Measurements from ENCODE around the gene CHCHD6. TPM values are rescaled to one million over a fixed set of nuclear protein-coding genes. Genes with fewer than 3 reads are reported as not detected.

Gene CHCHD6
- total and polyA plus RNA-seq, 4 donors: 22.5 to 70.2 (median 49.7) TPM

GRCh38 chr3:126998320-126998719 is 294.3 kb downstream of the CHCHD6 start:
- WGBS (ENCODE audit: insufficient coverage): 89% methylated on average over 4 of the region's 4 CpGs
- H3K36me3 ChIP-seq (ENCODE audit: control insufficient read depth, insufficient read depth, low read length): peaks cover 88% of the 10 kb centered on the region
- no peak overlapping the region for H3K4me3 ChIP-seq (ENCODE audit: low read depth, low read length)
- no peaks in the 10 kb centered on the region for H3K27me3 ChIP-seq (ENCODE audit: control insufficient read depth, insufficient read depth, low read length)
- no peak overlapping the region for H3K27ac ChIP-seq (ENCODE audit: low read depth, low read length)
- no peak for DNase-seq (ENCODE audit: low read depth in 4 of 6, low spot score in 6 of 6)
- no peaks in the 10 kb centered on the region for H3K9me3 ChIP-seq (ENCODE audit: control insufficient read depth, insufficient read depth, low read length)
- H3K4me1 ChIP-seq (ENCODE audit: control insufficient read depth, insufficient read depth, low read length): peaks cover 71% of the 10 kb centered on the region

- no peak overlapping the region for H3K27ac ChIP-seq (ENCODE audit: low read depth, low read length)
- H3K4me1 ChIP-seq (ENCODE audit: control insufficient read depth, insufficient read depth, low read length): peaks cover 72% of the 10 kb centered on the region
- H3K27me3 ChIP-seq (ENCODE audit: control insufficient read depth, insufficient read depth, low read length): no peaks in the 10 kb centered on the region
Measured at GRCh38 chr3:126998728-126999127, 294.7 kb downstream of the CHCHD6 start.

GRCh38 chr3:126999383-126999782 is 295.3 kb downstream of the CHCHD6 start:
- peaks cover 78% of the 10 kb centered on the region for H3K36me3 ChIP-seq (ENCODE audit: control insufficient read depth, insufficient read depth, low read length)
- H3K4me3 ChIP-seq (ENCODE audit: low read depth, low read length): no peak overlapping the region
- H3K9me3 ChIP-seq (ENCODE audit: control insufficient read depth, insufficient read depth, low read length): no peaks in the 10 kb centered on the region
- no peak overlapping the region for H3K27ac ChIP-seq (ENCODE audit: low read depth, low read length)
- no peaks in the 10 kb centered on the region for H3K27me3 ChIP-seq (ENCODE audit: control insufficient read depth, insufficient read depth, low read length)
- peak in 1 of 6 donors; percentile 52 for DNase-seq (ENCODE audit: low read depth in 4 of 6, low spot score in 6 of 6)
- 54% methylated on average over 9 of the region's 15 CpGs for WGBS (ENCODE audit: insufficient coverage)
- H3K4me1 ChIP-seq (ENCODE audit: control insufficient read depth, insufficient read depth, low read length): peaks cover 72% of the 10 kb centered on the region

More at GRCh38 chr3:126998728-126999127, 294.7 kb downstream of the CHCHD6 start:
- 60% methylated on average over 1 of the region's 3 CpGs for WGBS (ENCODE audit: insufficient coverage)
- no peak overlapping the region for H3K4me3 ChIP-seq (ENCODE audit: low read depth, low read length)
- H3K9me3 ChIP-seq (ENCODE audit: control insufficient read depth, insufficient read depth, low read length): no peaks in the 10 kb centered on the region
- peaks cover 84% of the 10 kb centered on the region for H3K36me3 ChIP-seq (ENCODE audit: control insufficient read depth, insufficient read depth, low read length)
- no peak for DNase-seq (ENCODE audit: low read depth in 4 of 6, low spot score in 6 of 6)

GRCh38 chr3:127000119-127000518 is 296.1 kb downstream of the CHCHD6 start:
- Histone ChIP-seq H3K9me3 (ENCODE audit: control insufficient read depth, insufficient read depth, low read length) (no peaks in the 10 kb centered on the region), H3K36me3 (ENCODE audit: control insufficient read depth, insufficient read depth, low read length) (peaks cover 70% of the 10 kb centered on the region), H3K27me3 (ENCODE audit: control insufficient read depth, insufficient read depth, low read length) (no peaks in the 10 kb centered on the region), H3K4me3 (ENCODE audit: low read depth, low read length) (no peak overlapping the region), H3K4me1 (ENCODE audit: control insufficient read depth, insufficient read depth, low read length) (peaks cover 65% of the 10 kb centered on the region), H3K27ac (ENCODE audit: low read depth, low read length) (no peak overlapping the region)
- WGBS (ENCODE audit: insufficient coverage): 66% methylated on average over 15 of the region's 15 CpGs
- no peak for DNase-seq (ENCODE audit: low read depth in 4 of 6, low spot score in 6 of 6)

- no peak for DNase-seq (ENCODE audit: low read depth in 4 of 6, low spot score in 6 of 6)
- peaks cover 58% of the 10 kb centered on the region for H3K4me1 ChIP-seq (ENCODE audit: control insufficient read depth, insufficient read depth, low read length)
- no peaks in the 10 kb centered on the region for H3K27me3 ChIP-seq (ENCODE audit: control insufficient read depth, insufficient read depth, low read length)
- H3K9me3 ChIP-seq (ENCODE audit: control insufficient read depth, insufficient read depth, low read length): no peaks in the 10 kb centered on the region
- no peak overlapping the region for H3K27ac ChIP-seq (ENCODE audit: low read depth, low read length)
- H3K36me3 ChIP-seq (ENCODE audit: control insufficient read depth, insufficient read depth, low read length): peaks cover 64% of the 10 kb centered on the region
- no peak overlapping the region for H3K4me3 ChIP-seq (ENCODE audit: low read depth, low read length)
- 81% methylated on average over 12 of the region's 12 CpGs for whole genome bisulfite sequencing (ENCODE audit: insufficient coverage)
Measured at GRCh38 chr3:127000761-127001160, 296.7 kb downstream of the CHCHD6 start.

GRCh38 chr3:127001486-127002194 is 297.6 kb downstream of the CHCHD6 start:
- DNase-seq (ENCODE audit: low read depth in 4 of 6, low spot score in 6 of 6): no peak
- no peaks in the 10 kb centered on the region for H3K9me3 ChIP-seq (ENCODE audit: control insufficient read depth, insufficient read depth, low read length)
- H3K27me3 ChIP-seq (ENCODE audit: control insufficient read depth, insufficient read depth, low read length): no peaks in the 10 kb centered on the region
- peak overlapping the region; percentile 27 for H3K27ac ChIP-seq (ENCODE audit: low read depth, low read length)
- no peak overlapping the region for H3K4me3 ChIP-seq (ENCODE audit: low read depth, low read length)
- peaks cover 55% of the 10 kb centered on the region for H3K36me3 ChIP-seq (ENCODE audit: control insufficient read depth, insufficient read depth, low read length)
- WGBS (ENCODE audit: insufficient coverage): 72% methylated on average over 16 of the region's 23 CpGs
- peaks cover 54% of the 10 kb centered on the region for H3K4me1 ChIP-seq (ENCODE audit: control insufficient read depth, insufficient read depth, low read length)

GRCh38 chr3:127002195-127003174 is 298.4 kb downstream of the CHCHD6 start:
- peak in 2 of 6 donors; percentile 67 to 74 for DNase-seq (ENCODE audit: low read depth in 4 of 6, low spot score in 6 of 6)
- peak overlapping the region; percentile 75 for H3K27ac ChIP-seq (ENCODE audit: low read depth, low read length)
- peaks cover 47% of the 10 kb centered on the region for H3K36me3 ChIP-seq (ENCODE audit: control insufficient read depth, insufficient read depth, low read length)
- no peaks in the 10 kb centered on the region for H3K27me3 ChIP-seq (ENCODE audit: control insufficient read depth, insufficient read depth, low read length)
- H3K4me3 ChIP-seq (ENCODE audit: low read depth, low read length): no peak overlapping the region
- H3K4me1 ChIP-seq (ENCODE audit: control insufficient read depth, insufficient read depth, low read length): peaks cover 54% of the 10 kb centered on the region
- WGBS (ENCODE audit: insufficient coverage): 42% methylated on average over 16 of the region's 26 CpGs
- H3K9me3 ChIP-seq (ENCODE audit: control insufficient read depth, insufficient read depth, low read length): no peaks in the 10 kb centered on the region

GRCh38 chr3:127003175-127003555 is 299.1 kb downstream of the CHCHD6 start:
- WGBS (ENCODE audit: insufficient coverage): 95% methylated on average over 12 of the region's 12 CpGs

GRCh38 chr3:127003601-127004280 is 299.7 kb downstream of the CHCHD6 start:
- Histone ChIP-seq H3K4me1 (ENCODE audit: control insufficient read depth, insufficient read depth, low read length) (peaks cover 61% of the 10 kb centered on the region), H3K36me3 (ENCODE audit: control insufficient read depth, insufficient read depth, low read length) (peaks cover 36% of the 10 kb centered on the region), H3K4me3 (ENCODE audit: low read depth, low read length) (no peak overlapping the region), H3K27me3 (ENCODE audit: control insufficient read depth, insufficient read depth, low read length) (no peaks in the 10 kb centered on the region), H3K9me3 (ENCODE audit: control insufficient read depth, insufficient read depth, low read length) (no peaks in the 10 kb centered on the region), H3K27ac (ENCODE audit: low read depth, low read length) (no peak overlapping the region)
- no peak for DNase-seq (ENCODE audit: low read depth in 4 of 6, low spot score in 6 of 6)
- 91% methylated on average over 5 of the region's 7 CpGs for WGBS (ENCODE audit: insufficient coverage)

More at GRCh38 chr3:127003175-127003555, 299.1 kb downstream of the CHCHD6 start:
- Histone ChIP-seq H3K36me3 (ENCODE audit: control insufficient read depth, insufficient read depth, low read length) (peaks cover 40% of the 10 kb centered on the region), H3K27me3 (ENCODE audit: control insufficient read depth, insufficient read depth, low read length) (no peaks in the 10 kb centered on the region), H3K4me3 (ENCODE audit: low read depth, low read length) (no peak overlapping the region), H3K9me3 (ENCODE audit: control insufficient read depth, insufficient read depth, low read length) (no peaks in the 10 kb centered on the region), H3K4me1 (ENCODE audit: control insufficient read depth, insufficient read depth, low read length) (peaks cover 58% of the 10 kb centered on the region), H3K27ac (ENCODE audit: low read depth, low read length) (no peak overlapping the region)
- DNase-seq (ENCODE audit: low read depth in 4 of 6, low spot score in 6 of 6): no peak
